Heart left ventricle (tissue), 13 donors: ENCODE measurements around the gene TMEM179.

Experiments
- CTCF ChIP-seq, 12 donors: fragments of 200-600 bp; sonication (generic) in 4 of 12; IDR thresholded peaks; one replicate each; pipeline versions ENCODE4 v1.5.0 to v1.8.0; 2018 to 2022; ENCODE audit warnings: antibody characterized with exemption in 12 of 12, mild to moderate bottlenecking in 5 of 12
- POLR2A ChIP-seq, 2 donors: fragments of 450-650 bp; IDR thresholded peaks; one replicate each; pipeline ENCODE4 v1.6.1; 2017; ENCODE audit warnings: antibody characterized with exemption in 2 of 2, mild to moderate bottlenecking in 2 of 2, moderate library complexity in 2 of 2
- donor health status: ischemic (EF 13 %, LVEDD 7.1; RV severe dilation, severe dysfunction).
- donor health status: DM: no; HTN: yes; CAD: no.
- donor health status: DM: no; HTN: no; CAD: no.
- donor health status: ischemic (EF 25% LVEDD 6.9; RV normal size, moderate dysfunction).
- donor health status: ischemic (EF 25% LVEDD 5.7; RV mildly dilated, moderate dysfunction).
- donor health status: ischemic (EF 35%, LVEDD 5.7; RV mildly dilated, moderate dysfunction).
- donor health status: nonischemic (EF 11% LVEDD 7.7; RV severe dilation, severe dysfunction).
- donor health status: DM: yes; HTN: yes; CAD: no.
- donor health status: PGD.
- donor health status: ischemic (EF 29% LVEDD 5.4; RV normal size, mild dysfunction).
- donor health status: nonischemic (EF 23%, LVEDD 6.1; RV moderate dilation, normal function).

DNA sequence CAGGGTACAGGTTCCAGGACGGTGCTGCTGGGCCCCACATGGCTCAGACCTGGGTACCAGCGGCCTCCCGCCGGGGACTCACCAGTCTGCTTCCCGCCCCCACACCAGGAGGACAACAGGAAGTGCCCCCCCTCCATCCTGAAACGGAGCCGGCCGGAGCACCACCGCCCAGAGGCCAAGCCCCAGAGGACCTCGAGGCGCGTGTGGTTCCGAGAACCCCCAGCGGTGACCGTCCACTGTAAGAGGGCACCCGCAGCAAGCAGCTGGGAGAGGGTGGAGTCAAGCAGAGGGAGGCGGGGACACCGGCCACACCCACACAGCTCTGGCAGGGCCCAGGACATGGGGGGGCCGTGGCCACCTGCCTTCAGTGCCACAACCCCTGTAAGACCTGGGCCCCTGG lies 16.9 kb downstream of the TMEM179 start:
- no peak for TF ChIP-seq CTCF (IDR thresholded peaks at IDR 0.05)
- TF ChIP-seq POLR2A (IDR thresholded peaks at IDR 0.05), result no peak
